Left ventricle myocardium inferior (tissue), 1 donor: Measurements from ENCODE around the gene ENTHD1. TPM values are rescaled to one million over a fixed set of nuclear protein-coding genes. Genes with fewer than 3 reads are reported as not detected.

ENCODE experiments used
- DNase-seq: peaks from one replicate; pipeline ENCODE4 v3.0.0-alpha.2; 2020
- H3K27ac ChIP-seq: fragments of 200-600 bp; replicated peaks from 2 replicates; pipeline ENCODE4 v1.8.0; 2021
- H3K27me3 ChIP-seq: fragments of 200-600 bp; 2 replicates; pipeline ENCODE4 v1.8.0; 2021; ENCODE audit warnings: low read depth
- H3K36me3 ChIP-seq: fragments of 200-600 bp; 2 replicates; pipeline ENCODE4 v1.8.0; 2021
- H3K4me1 ChIP-seq: fragments of 200-600 bp; 2 replicates; pipeline ENCODE4 v1.8.0; 2021
- H3K4me3 ChIP-seq: fragments of 200-600 bp; 2 replicates; pipeline ENCODE4 v1.8.0; 2021; ENCODE audit warnings: mild to moderate bottlenecking, moderate library complexity
- H3K9me3 ChIP-seq: fragments of 200-600 bp; replicated peaks from 2 replicates; pipeline ENCODE4 v1.8.0; 2021
- CTCF ChIP-seq: fragments of 200-600 bp; IDR thresholded peaks from 2 replicates; pipeline ENCODE4 v1.8.0; 2021; ENCODE audit warnings: antibody characterized with exemption, mild to moderate bottlenecking, borderline replicate concordance
- intact Hi-C: fragments of 100-400 bp; cut with micrococcal nuclease; formaldehyde crosslinking; loops from one replicate; pipeline ENCODE4 v1.11.0; 2022
- total RNA-seq: library from RNA; stranded (reverse); fragmentation: NEBNext Ultra II Directional; extraction: Animal tissue kit (Norgen Biotek cat#: 25700); gene quantifications from one replicate; pipeline ENCODE4 v1.2.1, GENCODE V29; 2021
- donor health status: DM: no; HTN: yes; CAD: no; lungs with severe emphysema.

ENTHD1 gene
- total RNA-seq, 1 donor from 2014 or later = not detected

- Histone ChIP-seq H3K27ac (no peak overlapping the region), H3K9me3 (peaks cover 16% of the 10 kb centered on the region), H3K27me3 (peaks cover 88% of the 10 kb centered on the region), H3K36me3 (no peaks in the 10 kb centered on the region), H3K4me1 (no peaks in the 10 kb centered on the region), H3K4me3 (no peak overlapping the region)
- no peak for TF ChIP-seq CTCF
- no peak for DNase-seq
- intact Hi-C loops = no loop called here
Measured at GRCh38 chr22:39744353-39744752, 149.2 kb downstream of the ENTHD1 start.

GRCh38 chr22:39743935-39744334, 149.6 kb downstream of the ENTHD1 start:
- TF ChIP-seq CTCF = no peak
- no peak for DNase-seq
- Histone ChIP-seq H3K4me1 (no peaks in the 10 kb centered on the region), H3K27me3 (peaks cover 88% of the 10 kb centered on the region), H3K27ac (no peak overlapping the region), H3K36me3 (no peaks in the 10 kb centered on the region), H3K4me3 (no peak overlapping the region), H3K9me3 (peaks cover 20% of the 10 kb centered on the region)
- intact Hi-C loops = no loop called here

GRCh38 chr22:39739338-39740027, 154.1 kb downstream of the ENTHD1 start:
- Histone ChIP-seq H3K9me3 (peaks cover 24% of the 10 kb centered on the region), H3K4me1 (no peaks in the 10 kb centered on the region), H3K4me3 (no peak overlapping the region), H3K36me3 (no peaks in the 10 kb centered on the region), H3K27me3 (peaks cover 99% of the 10 kb centered on the region), H3K27ac (no peak overlapping the region)
- no peak for DNase-seq
- TF ChIP-seq CTCF = no peak
- intact Hi-C loops = no loop called here

GRCh38 chr22:39738746-39739145, 154.8 kb downstream of the ENTHD1 start:
- TF ChIP-seq CTCF = no peak
- Histone ChIP-seq H3K36me3 (no peaks in the 10 kb centered on the region), H3K4me1 (no peaks in the 10 kb centered on the region), H3K9me3 (peaks cover 24% of the 10 kb centered on the region), H3K27ac (no peak overlapping the region), H3K27me3 (peaks cover 98% of the 10 kb centered on the region), H3K4me3 (no peak overlapping the region)
- DNase-seq = no peak
- intact Hi-C loops = no loop called here

- Histone ChIP-seq H3K9me3 (peaks cover 21% of the 10 kb centered on the region), H3K27me3 (peaks cover 98% of the 10 kb centered on the region), H3K4me3 (no peak overlapping the region), H3K36me3 (no peaks in the 10 kb centered on the region), H3K4me1 (no peaks in the 10 kb centered on the region), H3K27ac (no peak overlapping the region)
- intact Hi-C loops = no loop called here
- no peak for TF ChIP-seq CTCF
- DNase-seq = no peak
Measured at GRCh38 chr22:39735776-39736175, 157.8 kb downstream of the ENTHD1 start.
